Subcutaneous adipose tissue (tissue), 4 donors: Measurements from ENCODE around the gene ZNF140. TPM values are rescaled to one million over a fixed set of nuclear protein-coding genes. Genes with fewer than 3 reads are reported as not detected.

ENCODE experiments used
- total RNA-seq, 4 donors: library from RNA; depleted of rRNA; stranded (reverse); fragments of >200 nt; gene quantifications; one replicate each; pipeline ENCODE4 v1.1.0, GENCODE V29; 2016
- TF ChIP-seq, protein P1 (sequence below): fragments of 450-650 bp; IDR thresholded peaks from one replicate; pipeline ENCODE4 v1.5.1; 2016; ENCODE audit warnings: low read depth, mild to moderate bottlenecking, control low read depth, antibody characterized with exemption, moderate library complexity

The ZNF140 gene
- total RNA-seq: 10 to 100 TPM in 3 of 4 donors, 1 to 10 TPM in 1; 9.9 to 13.4 (median 11.4) TPM

DNA sequence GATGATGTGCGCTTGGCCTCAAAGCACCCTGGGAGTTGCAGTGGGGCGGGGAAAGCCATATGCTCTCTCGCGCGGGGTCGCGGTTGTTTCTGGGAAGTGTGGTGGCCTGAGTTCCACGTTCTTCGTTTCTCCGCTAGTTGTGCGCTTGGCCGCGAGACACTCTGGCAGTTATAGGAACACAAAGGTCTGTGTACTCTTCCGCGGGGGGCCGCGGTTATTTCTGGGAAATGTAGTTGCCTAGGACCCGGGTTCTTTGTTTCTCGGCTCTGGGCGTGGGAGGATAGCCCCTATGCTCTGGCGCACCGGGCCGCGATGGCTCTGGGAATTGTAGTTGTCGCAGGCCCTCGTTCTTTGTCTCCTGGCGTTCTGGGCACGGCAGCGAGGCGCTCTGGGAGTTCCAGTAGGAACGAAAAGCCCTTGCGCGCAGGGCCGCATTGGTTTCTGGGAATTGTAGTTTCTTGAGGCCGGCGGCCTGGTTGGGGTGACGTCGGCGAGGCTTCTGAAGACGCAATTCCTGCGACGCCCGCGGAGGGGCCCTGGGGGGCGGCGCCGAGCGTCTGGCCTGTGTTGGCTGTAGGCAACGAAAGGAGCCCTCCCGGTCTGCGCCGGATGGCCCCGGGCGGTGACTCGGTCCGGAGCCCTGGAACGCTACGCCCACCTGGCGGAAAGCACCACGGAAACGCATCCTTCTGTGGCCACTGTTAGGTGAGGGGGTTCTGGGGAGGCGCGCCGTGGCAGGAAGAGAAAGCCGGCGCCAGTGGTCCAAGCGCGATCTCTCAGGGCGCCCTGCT is at the start of gene ZNF140:
ZNF140 (plus strand) TSS at position 556 of the 791 bp plus-strand sequence. CDS start 398 bp downstream, outside the sequence.
- TF ChIP-seq, protein P1, sequence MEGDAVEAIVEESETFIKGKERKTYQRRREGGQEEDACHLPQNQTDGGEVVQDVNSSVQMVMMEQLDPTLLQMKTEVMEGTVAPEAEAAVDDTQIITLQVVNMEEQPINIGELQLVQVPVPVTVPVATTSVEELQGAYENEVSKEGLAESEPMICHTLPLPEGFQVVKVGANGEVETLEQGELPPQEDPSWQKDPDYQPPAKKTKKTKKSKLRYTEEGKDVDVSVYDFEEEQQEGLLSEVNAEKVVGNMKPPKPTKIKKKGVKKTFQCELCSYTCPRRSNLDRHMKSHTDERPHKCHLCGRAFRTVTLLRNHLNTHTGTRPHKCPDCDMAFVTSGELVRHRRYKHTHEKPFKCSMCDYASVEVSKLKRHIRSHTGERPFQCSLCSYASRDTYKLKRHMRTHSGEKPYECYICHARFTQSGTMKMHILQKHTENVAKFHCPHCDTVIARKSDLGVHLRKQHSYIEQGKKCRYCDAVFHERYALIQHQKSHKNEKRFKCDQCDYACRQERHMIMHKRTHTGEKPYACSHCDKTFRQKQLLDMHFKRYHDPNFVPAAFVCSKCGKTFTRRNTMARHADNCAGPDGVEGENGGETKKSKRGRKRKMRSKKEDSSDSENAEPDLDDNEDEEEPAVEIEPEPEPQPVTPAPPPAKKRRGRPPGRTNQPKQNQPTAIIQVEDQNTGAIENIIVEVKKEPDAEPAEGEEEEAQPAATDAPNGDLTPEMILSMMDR: no peak

DNA sequence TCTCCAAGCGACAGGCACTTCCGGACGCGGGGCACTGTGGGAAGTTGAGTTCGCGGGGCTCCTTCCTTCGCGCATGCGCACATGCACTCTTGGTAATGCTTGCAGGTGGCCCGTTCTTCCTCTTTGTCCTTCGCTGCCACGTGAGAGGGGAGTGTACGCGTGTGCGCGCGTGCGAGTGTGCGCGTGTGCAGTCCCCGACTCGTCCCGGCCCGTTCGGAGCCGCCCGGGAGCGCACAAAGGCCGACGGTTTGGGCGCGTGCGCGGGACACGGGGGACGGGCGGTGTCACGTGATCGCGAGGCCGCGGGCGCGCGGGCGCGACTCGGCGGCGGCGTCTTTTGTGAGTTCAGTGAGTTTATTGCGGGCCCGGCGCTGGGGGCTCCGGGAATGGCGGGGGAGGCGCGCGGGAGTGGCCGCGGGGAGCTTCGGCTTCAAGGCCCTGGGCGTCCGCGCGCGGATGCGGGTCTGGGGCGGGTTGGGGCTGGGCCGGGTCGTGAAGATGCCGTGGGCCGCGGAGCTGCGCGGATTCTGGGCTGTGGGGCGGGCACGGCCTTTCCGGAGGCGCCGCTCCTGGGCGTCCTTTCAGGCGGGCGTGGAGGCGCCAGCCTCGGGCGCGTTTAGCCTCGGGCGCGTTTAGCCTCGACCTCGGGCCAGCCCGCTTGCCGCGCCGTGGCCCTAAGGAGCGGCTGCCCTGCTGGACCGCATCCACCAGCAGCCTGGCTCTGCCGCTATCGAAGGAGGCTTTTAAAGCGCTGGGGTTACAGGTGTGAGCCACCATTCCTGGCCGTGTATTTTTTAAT is 43.3 kb upstream of the ZNF140 start, which contains the start of gene ZNF84:
ZNF84 (plus strand) TSS at position 303 of the 799 bp plus-strand sequence. CDS start 3,959 bp downstream, outside the sequence.
- TF ChIP-seq, protein P1: no peak

DNA sequence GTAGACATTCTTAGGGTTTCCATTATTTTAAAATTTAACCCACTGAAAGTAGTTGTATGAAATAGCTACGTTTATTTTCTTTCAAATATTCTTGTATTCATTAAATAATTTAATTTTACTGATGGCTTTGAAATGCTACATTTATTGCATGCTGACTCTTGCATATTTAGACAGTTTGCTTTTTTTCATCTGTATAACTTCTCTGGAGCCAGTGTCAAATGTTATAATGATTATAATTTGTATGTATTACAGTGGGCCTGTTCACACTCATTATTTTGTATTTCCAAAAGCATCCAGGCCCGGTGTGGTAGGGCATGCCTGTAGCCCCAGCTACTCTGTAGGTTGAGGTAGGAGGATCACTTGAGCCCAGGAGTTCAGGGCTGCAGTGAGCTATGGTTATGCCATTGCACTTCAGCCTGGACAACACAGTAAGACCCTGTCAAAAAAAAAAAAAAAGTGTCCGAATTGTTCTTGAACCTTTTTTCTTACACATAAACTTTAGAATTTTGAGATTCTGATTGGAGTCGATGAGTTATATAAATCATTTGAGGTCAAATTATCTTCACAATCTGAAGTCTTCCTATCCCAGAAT is 42.5 kb upstream of the ZNF140 start:
- TF ChIP-seq, protein P1: no peak

DNA sequence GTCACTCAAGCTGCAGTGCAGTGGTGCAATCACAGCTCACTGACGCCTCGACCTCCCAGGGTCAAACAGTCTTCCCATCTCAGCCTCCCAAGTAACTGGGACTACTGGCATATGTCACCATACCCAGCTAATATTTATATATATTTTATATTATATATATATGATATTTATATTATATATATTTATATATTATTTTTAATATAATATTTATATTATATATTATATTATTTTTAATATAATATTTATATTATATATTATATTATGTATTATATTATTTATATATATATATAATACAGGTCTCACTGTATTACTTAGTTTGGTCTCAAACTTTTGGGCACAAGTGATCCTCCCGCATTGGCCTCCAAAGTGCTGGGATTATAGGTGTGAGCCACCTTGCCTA is 34.0 kb upstream of the ZNF140 start:
- TF ChIP-seq, protein P1: no peak

DNA sequence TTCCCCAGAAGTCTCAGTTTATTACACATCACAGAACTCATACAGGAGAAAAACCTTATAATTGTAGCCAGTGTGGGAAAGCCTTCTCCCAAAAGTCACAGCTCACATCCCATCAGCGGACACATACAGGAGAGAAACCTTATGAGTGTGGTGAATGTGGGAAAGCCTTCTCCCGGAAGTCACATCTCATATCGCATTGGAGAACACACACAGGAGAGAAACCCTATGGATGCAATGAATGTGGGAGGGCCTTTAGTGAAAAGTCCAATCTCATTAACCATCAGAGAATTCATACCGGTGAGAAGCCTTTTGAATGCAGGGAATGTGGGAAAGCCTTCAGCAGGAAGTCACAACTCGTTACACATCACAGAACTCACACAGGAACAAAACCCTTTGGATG is 23.3 kb upstream of the ZNF140 start:
- TF ChIP-seq, protein P1: no peak

DNA sequence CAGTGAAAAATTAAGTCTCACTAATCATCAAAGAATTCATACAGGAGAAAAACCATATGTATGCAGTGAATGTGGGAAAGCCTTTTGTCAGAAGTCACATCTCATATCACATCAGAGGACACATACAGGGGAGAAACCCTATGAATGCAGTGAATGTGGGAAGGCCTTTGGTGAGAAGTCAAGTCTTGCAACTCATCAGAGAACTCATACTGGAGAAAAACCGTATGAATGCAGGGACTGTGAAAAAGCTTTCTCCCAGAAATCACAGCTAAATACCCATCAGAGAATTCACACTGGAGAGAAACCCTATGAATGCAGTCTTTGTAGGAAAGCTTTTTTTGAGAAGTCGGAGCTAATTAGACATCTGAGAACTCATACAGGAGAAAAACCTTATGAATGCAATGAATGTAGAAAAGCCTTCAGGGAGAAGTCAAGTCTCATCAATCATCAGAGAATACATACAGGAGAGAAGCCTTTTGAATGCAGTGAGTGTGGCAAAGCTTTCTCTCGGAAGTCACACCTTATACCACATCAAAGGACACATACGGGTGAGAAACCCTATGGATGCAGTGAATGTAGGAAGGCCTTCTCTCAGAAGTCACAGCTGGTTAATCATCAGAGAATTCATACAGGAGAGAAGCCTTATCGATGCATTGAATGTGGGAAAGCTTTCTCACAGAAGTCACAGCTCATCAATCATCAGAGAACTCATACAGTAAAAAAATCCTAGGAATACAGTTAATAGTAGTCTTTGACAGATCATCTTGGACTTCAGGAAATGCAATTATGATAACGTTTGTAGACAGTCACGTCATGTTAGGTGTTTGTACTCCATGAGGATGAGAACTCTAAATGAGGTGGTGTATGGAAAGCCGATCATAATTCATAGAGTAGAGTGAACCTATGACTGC is 22.3 kb upstream of the ZNF140 start:
- TF ChIP-seq, protein P1: no peak
